MCF 10A (cell line): Measurements from ENCODE around the gene PLXNC1. TPM values are rescaled to one million over a fixed set of nuclear protein-coding genes. Genes with fewer than 3 reads are reported as not detected.

Experiments used
- BruUV-seq: library from RNA; stranded (reverse); fragments of 400-500 nt; replicated peaks from 2 replicates; lab custom pipeline; 2021; lab: Mats Ljungman, UMichigan
- CTCF ChIA-PET: fragments of 300-600 bp; sonication (Branson Sonifier 250); formaldehyde crosslinking; extraction: SDS; loops from one replicate; lab custom pipeline; 2021; ENCODE audit warnings: antibody characterized with exemption, inconsistent platforms; lab: Yijun Ruan, JAX
- POLR2A ChIA-PET: fragments of 300-600, 350-650 bp; sonication (Branson Sonifier 250); formaldehyde crosslinking; extraction: SDS; loops from one replicate; lab custom pipeline; 2020; ENCODE audit warnings: antibody characterized with exemption, inconsistent platforms; lab: Yijun Ruan, JAX
- DNase-seq: peaks from one replicate; pipeline ENCODE4 v3.0.0-alpha.2; 2018; ENCODE audit not compliant: unreplicated experiment
- H3K27ac Mint-ChIP-seq: one replicate; pipeline ENCODE4 v1.8.0; 2022; ENCODE audit warnings: mild to moderate bottlenecking, low read depth, mixed read lengths; ENCODE audit not compliant: unreplicated experiment
- H3K27me3 Mint-ChIP-seq: one replicate; pipeline ENCODE4 v1.8.0; 2022; ENCODE audit warnings: mixed read lengths; ENCODE audit not compliant: insufficient read depth, unreplicated experiment
- H3K36me3 Mint-ChIP-seq: one replicate; pipeline ENCODE4 v1.8.0; 2022; ENCODE audit warnings: mild to moderate bottlenecking, moderate library complexity, mixed read lengths; ENCODE audit not compliant: insufficient read depth, unreplicated experiment
- H3K4me1 Mint-ChIP-seq: one replicate; pipeline ENCODE4 v1.8.0; 2022; ENCODE audit warnings: mixed read lengths; ENCODE audit not compliant: insufficient read depth, unreplicated experiment
- H3K4me3 Mint-ChIP-seq: one replicate; pipeline ENCODE4 v1.8.0; 2022; ENCODE audit warnings: mild to moderate bottlenecking, moderate library complexity, mixed read lengths; ENCODE audit not compliant: unreplicated experiment
- H3K9me3 Mint-ChIP-seq: one replicate; pipeline ENCODE4 v1.8.0; 2022; ENCODE audit warnings: mixed read lengths; ENCODE audit not compliant: unreplicated experiment
- CTCF ChIP-seq: fragments of 200-600 bp; IDR thresholded peaks from one replicate; pipeline ENCODE4 v1.8.0; 2022; ENCODE audit warnings: antibody characterized with exemption, mild to moderate bottlenecking; ENCODE audit not compliant: unreplicated experiment
- intact Hi-C: fragments of 100-400 bp; cut with micrococcal nuclease; formaldehyde crosslinking; loops from 2 replicates; pipeline ENCODE4 v1.14.1; 2022
- total RNA-seq: library from RNA; stranded (reverse); gene quantifications from 2 replicates; pipeline ENCODE4 v1.2.3, GENCODE V29; 2022

Gene PLXNC1
- total RNA-seq, 1 experiment from 2014 or later: 2.4 TPM

- Mint-ChIP-seq H3K27ac (no peak overlapping the region), H3K36me3 (peaks cover 7% of the 10 kb centered on the region), H3K27me3 (no peaks in the 10 kb centered on the region), H3K4me1 (peaks cover 7% of the 10 kb centered on the region), H3K4me3 (no peak overlapping the region), H3K9me3 (no peaks in the 10 kb centered on the region)
- ChIA-PET POLR2A (no interaction called here), CTCF (no interaction called here)
- no peak for DNase-seq
- intact Hi-C loops: no loop called here
- no peak for TF ChIP-seq CTCF
- no TSS peak for BruUV-seq
These were observed 138.9 kb downstream of the PLXNC1 start for GRCh38 chr12:94287245-94287628.

- H3K36me3 Mint-ChIP-seq: peaks cover 7% of the 10 kb centered on the region
These were observed 141.3 kb downstream of the PLXNC1 start for GRCh38 chr12:94289461-94290312.

GRCh38 chr12:94290353-94290752, 142.0 kb downstream of the PLXNC1 start:
- CTCF ChIA-PET: interaction anchor here (0.6 kb wide), 1 partner anchor 23 kb away, joined by 3 read pairs; no protein-coding TSS in a partner anchor
- POLR2A ChIA-PET: no interaction called here

More at GRCh38 chr12:94289461-94290312, 141.3 kb downstream of the PLXNC1 start:
- Mint-ChIP-seq H3K4me1 (peaks cover 7% of the 10 kb centered on the region), H3K9me3 (no peaks in the 10 kb centered on the region), H3K4me3 (no peak overlapping the region), H3K27ac (no peak overlapping the region), H3K27me3 (no peaks in the 10 kb centered on the region)
- ChIA-PET CTCF (interaction anchor here (0.6 to 1.0 kb wide), 4 partner anchors 13 to 187 kb away, joined by 3 to 4 read pairs (median 3); no protein-coding TSS in a partner anchor), POLR2A (interaction anchor here (1.3 kb wide), 1 partner anchor 28 kb away, joined by 4 read pairs; no protein-coding TSS in a partner anchor)
- DNase-seq: peak; percentile 17
- no TSS peak for BruUV-seq
- intact Hi-C loops: no loop called here
- no peak for TF ChIP-seq CTCF

More at GRCh38 chr12:94290353-94290752, 142.0 kb downstream of the PLXNC1 start:
- intact Hi-C loops: no loop called here
- no TSS peak for BruUV-seq
- Mint-ChIP-seq H3K9me3 (no peaks in the 10 kb centered on the region), H3K27ac (no peak overlapping the region), H3K27me3 (no peaks in the 10 kb centered on the region), H3K36me3 (peaks cover 7% of the 10 kb centered on the region), H3K4me3 (no peak overlapping the region), H3K4me1 (peaks cover 7% of the 10 kb centered on the region)
- no peak for TF ChIP-seq CTCF
- no peak for DNase-seq
